Sigmoid colon (tissue), 7 donors: ENCODE data around the gene LDLRAD4. TPM values are rescaled to one million over a fixed set of nuclear protein-coding genes. Genes with fewer than 3 reads are reported as not detected.
A peak's percentile ranks its signal among the peaks of the same experiment; 100 is the strongest.

ENCODE experiments used
- DNase-seq: peaks from one replicate; pipeline ENCODE4 v3.0.0-alpha.2; 2019
- H3K27ac ChIP-seq, 4 donors: fragments of 200-600 bp; sonication (generic); one replicate each; pipeline ENCODE4 v1.5.1; 2016 to 2019; ENCODE audit warnings: mild to moderate bottlenecking in 1 of 4
- H3K27me3 ChIP-seq, 3 donors: fragments of 200-600 bp; sonication (generic); one replicate each; pipeline ENCODE4 v1.5.1; 2019; ENCODE audit warnings: mild to moderate bottlenecking in 1 of 3
- H3K36me3 ChIP-seq, 4 donors: fragments of 200-600 bp; sonication (generic); one replicate each; pipeline ENCODE4 v1.5.1; 2016 to 2019
- H3K4me1 ChIP-seq, 4 donors: fragments of 200-600 bp; sonication (generic); one replicate each; pipeline ENCODE4 v1.5.1; 2017 to 2019
- H3K4me3 ChIP-seq, 4 donors: fragments of 200-600 bp; sonication (generic); one replicate each; pipeline ENCODE4 v1.5.1; 2017 to 2019; ENCODE audit warnings: mild to moderate bottlenecking in 2 of 4, moderate library complexity in 1 of 4
- H3K9me3 ChIP-seq, 4 donors: fragments of 200-600 bp in 3 of 4; sonication (generic) in 3 of 4; one replicate each; pipeline versions ENCODE4 v1.5.1 to v1.6.1; 2013 to 2019
- CTCF ChIP-seq, 4 experiments: fragments of 450-650 bp in 3 of 4; fragments of 200-600 bp in 1 of 4; IDR thresholded peaks; one replicate each; pipeline ENCODE4 v1.5.1; 2016 to 2019; ENCODE audit warnings: antibody characterized with exemption in 4 of 4, mild to moderate bottlenecking in 3 of 4, moderate library complexity in 2 of 4
- EP300 ChIP-seq, 4 donors: sonication (generic); formaldehyde crosslinking; IDR thresholded peaks; one replicate each; pipeline ENCODE4 v1.6.1; 2017; ENCODE audit warnings: antibody characterized with exemption in 4 of 4
- POLR2A ChIP-seq, 2 donors: fragments of 450-650 bp; IDR thresholded peaks; one replicate each; pipeline ENCODE4 v1.6.1; 2016; ENCODE audit warnings: antibody characterized with exemption in 2 of 2, mild to moderate bottlenecking in 2 of 2, moderate library complexity in 2 of 2
- POLR2AphosphoS5 ChIP-seq, 4 donors: sonication (generic); formaldehyde crosslinking; IDR thresholded peaks; one replicate each; pipeline ENCODE4 v1.6.1; 2017; ENCODE audit warnings: antibody characterized with exemption in 4 of 4
- WGBS, 2 donors: extraction: QIAGEN DNeasy Blood & Tissue Kit; methylation state at CpG; one replicate each; pipeline ENCODE4 v1.1.7; 2013; 5-methylcytosine and 5-hydroxymethylcytosine counted together
- intact Hi-C: fragments of 100-400 bp; cut with DNase I; formaldehyde crosslinking; loops from one replicate; pipeline ENCODE4 v1.15.1; 2023
- polyA plus RNA-seq, 3 donors: library from polyadenylated mRNA; stranded (reverse); fragments of 200-250 nt; gene quantifications; one replicate each; pipeline ENCODE4 v1.2.3, GENCODE V29; 2013
- total RNA-seq, 4 donors: library from RNA; depleted of rRNA; stranded (reverse); fragments of >200 nt; gene quantifications; one replicate each; pipeline ENCODE4 v1.1.0, GENCODE V29; 2016
- donor health status: healthy with polysubstance abuse.
- donor health status: Bipolar disorder and iron deficiency.
- donor health status: healthy.

The LDLRAD4 gene
- total and polyA plus RNA-seq, 7 donors = 1.2 to 28.2 (median 17.2) TPM

- Histone ChIP-seq H3K9me3 (no peaks in the 10 kb centered on the region), H3K4me1 (peaks cover 0 to 19% (median 9%) of the 10 kb centered on the region in 4 donors), H3K4me3 (no peak overlapping the region), H3K27ac (no peak overlapping the region), H3K36me3 (no peaks in the 10 kb centered on the region), H3K27me3 (no peaks in the 10 kb centered on the region)
- no peak for DNase-seq
- intact Hi-C loops = no loop called here
- no peak for TF ChIP-seq POLR2AphosphoS5 (IDR thresholded peaks at IDR 0.05)
- TF ChIP-seq POLR2A (IDR thresholded peaks at IDR 0.05) = no peak
- no peak for TF ChIP-seq CTCF (IDR thresholded peaks at IDR 0.05)
- WGBS, 2 donors = 82 to 84% methylated on average over 4 of the region's 4 CpGs
Measured at GRCh38 chr18:13526519-13526918, 308.0 kb downstream of the LDLRAD4 start.

GRCh38 chr18:13527256-13527655 lies 308.7 kb downstream of the LDLRAD4 start:
- intact Hi-C loops = no loop called here
- no peaks in the 10 kb centered on the region for H3K9me3 ChIP-seq
- TF ChIP-seq CTCF (IDR thresholded peaks at IDR 0.05) = no peak
- no peak for TF ChIP-seq POLR2AphosphoS5 (IDR thresholded peaks at IDR 0.05)
- TF ChIP-seq POLR2A (IDR thresholded peaks at IDR 0.05) = no peak
- TF ChIP-seq EP300 (IDR thresholded peaks at IDR 0.05) = no peak
- H3K36me3 ChIP-seq = no peaks in the 10 kb centered on the region
- 95 to 99% methylated on average over 10 of the region's 10 CpGs for WGBS, 2 donors
- H3K4me1 ChIP-seq = peaks cover 0 to 23% (median 10%) of the 10 kb centered on the region in 4 donors
- H3K27ac ChIP-seq = no peak overlapping the region
- no peak overlapping the region for H3K4me3 ChIP-seq
- no peaks in the 10 kb centered on the region for H3K27me3 ChIP-seq
- DNase-seq = no peak

- H3K36me3 ChIP-seq = no peaks in the 10 kb centered on the region
- H3K27ac ChIP-seq = no peak overlapping the region
- peak; percentile 42 for DNase-seq
- intact Hi-C loops = no loop called here
- WGBS, 2 donors = 90 to 94% methylated on average over 5 of the region's 5 CpGs
- H3K4me1 ChIP-seq = peaks cover 0 to 28% (median 14%) of the 10 kb centered on the region in 4 donors
- H3K4me3 ChIP-seq = no peak overlapping the region
- TF ChIP-seq POLR2AphosphoS5 (IDR thresholded peaks at IDR 0.05) (no peak), EP300 (IDR thresholded peaks at IDR 0.05) (no peak)
- H3K27me3 ChIP-seq = no peaks in the 10 kb centered on the region
- H3K9me3 ChIP-seq = no peaks in the 10 kb centered on the region
Measured at GRCh38 chr18:13527730-13528129, 309.2 kb downstream of the LDLRAD4 start.

GRCh38 chr18:13528739-13529392 lies 310.3 kb downstream of the LDLRAD4 start:
- no peak for TF ChIP-seq POLR2A (IDR thresholded peaks at IDR 0.05)
- no peak for TF ChIP-seq POLR2AphosphoS5 (IDR thresholded peaks at IDR 0.05)

GRCh38 chr18:13530033-13530878 lies 311.7 kb downstream of the LDLRAD4 start:
- H3K27ac ChIP-seq = peak overlapping the region in 2 of 4 donors; percentile 21 to 63
- TF ChIP-seq POLR2AphosphoS5 (IDR thresholded peaks at IDR 0.05) (no peak), CTCF (IDR thresholded peaks at IDR 0.05) (no peak), POLR2A (IDR thresholded peaks at IDR 0.05) (no peak), EP300 (IDR thresholded peaks at IDR 0.05) (no peak)
- no peaks in the 10 kb centered on the region for H3K36me3 ChIP-seq
- no peaks in the 10 kb centered on the region for H3K27me3 ChIP-seq
- H3K9me3 ChIP-seq = no peaks in the 10 kb centered on the region
- no peak overlapping the region for H3K4me3 ChIP-seq
- DNase-seq = peak; percentile 61
- 76 to 84% methylated on average over 14 of the region's 14 CpGs for WGBS, 2 donors
- intact Hi-C loops = loop anchor here (1.0 to 5.0 kb wide), 2 partner anchors 148 to 314 kb away; no protein-coding TSS in a partner anchor
- H3K4me1 ChIP-seq = peaks cover 0 to 32% (median 19%) of the 10 kb centered on the region in 4 donors

More at GRCh38 chr18:13528739-13529392, 310.3 kb downstream of the LDLRAD4 start:
- Histone ChIP-seq H3K27ac (no peak overlapping the region), H3K4me1 (peaks cover 0 to 32% (median 19%) of the 10 kb centered on the region in 4 donors), H3K36me3 (no peaks in the 10 kb centered on the region), H3K4me3 (no peak overlapping the region), H3K9me3 (no peaks in the 10 kb centered on the region), H3K27me3 (no peaks in the 10 kb centered on the region)
- 96 to 98% methylated on average over 9 of the region's 9 CpGs for WGBS, 2 donors
- no peak for DNase-seq
- intact Hi-C loops = no loop called here
